H9 (cell line): ENCODE measurements around the gene PLAC8. TPM values are rescaled to one million over a fixed set of nuclear protein-coding genes. Genes with fewer than 3 reads are reported as not detected.

ENCODE experiments used
- DNase-seq: peaks from one replicate; pipeline ENCODE4 v3.0.0-alpha.2; 2017
- H2AFZ ChIP-seq: one replicate; pipeline ENCODE4 v1.6.1; 2013; ENCODE audit warnings: mild to moderate bottlenecking, low read length, control low read depth, moderate library complexity
- H2AK5ac ChIP-seq: 2 replicates; pipeline ENCODE4 v1.6.1; 2013; ENCODE audit warnings: low read length, control low read depth, mixed read lengths; ENCODE audit not compliant: insufficient read length
- H2BK120ac ChIP-seq: one replicate; pipeline ENCODE4 v1.6.1; 2013; ENCODE audit warnings: low read depth, mild to moderate bottlenecking, low read length, control low read depth, inconsistent platforms; ENCODE audit not compliant: poor library complexity, severe bottlenecking
- H2BK12ac ChIP-seq: 2 replicates; pipeline ENCODE4 v1.6.1; 2013; ENCODE audit warnings: low read length, control low read depth, mixed read lengths, low read depth; ENCODE audit not compliant: insufficient read length
- H2BK15ac ChIP-seq: 2 replicates; pipeline ENCODE4 v1.6.1; 2013; ENCODE audit warnings: low read depth, low read length, control low read depth
- H2BK20ac ChIP-seq: one replicate; pipeline ENCODE4 v1.6.1; 2013; ENCODE audit warnings: low read depth, mild to moderate bottlenecking, low read length, control low read depth, inconsistent platforms; ENCODE audit not compliant: poor library complexity, severe bottlenecking
- H2BK5ac ChIP-seq: 2 replicates; pipeline ENCODE4 v1.6.1; 2013; ENCODE audit warnings: low read length, control low read depth, mixed read lengths; ENCODE audit not compliant: insufficient read length
- H3K14ac ChIP-seq: 2 replicates; pipeline ENCODE4 v1.6.1; 2013; ENCODE audit warnings: low read length, control low read depth; ENCODE audit not compliant: insufficient read depth
- H3K18ac ChIP-seq: 2 replicates; pipeline ENCODE4 v1.6.1; 2013; ENCODE audit warnings: low read depth, mild to moderate bottlenecking, mixed read lengths, low read length, control low read depth; ENCODE audit not compliant: insufficient read length
- H3K23ac ChIP-seq: 2 replicates; pipeline ENCODE4 v1.6.1; 2013; ENCODE audit warnings: low read length, control low read depth, mixed read lengths, low read depth; ENCODE audit not compliant: insufficient read length
- H3K23me2 ChIP-seq: 2 replicates; pipeline ENCODE4 v1.6.1; 2013; ENCODE audit warnings: low read depth, mild to moderate bottlenecking, mixed read lengths, low read length, control low read depth; ENCODE audit not compliant: insufficient read length, poor library complexity, severe bottlenecking
- H3K27ac ChIP-seq: 2 replicates; pipeline ENCODE4 v1.5.1; 2013; ENCODE audit warnings: low read length, control low read depth, mixed read lengths, low read depth; ENCODE audit not compliant: insufficient read length
- H3K27me3 ChIP-seq: 2 replicates; pipeline ENCODE4 v1.6.1; 2013; ENCODE audit warnings: low read length, control low read depth, inconsistent platforms; ENCODE audit not compliant: insufficient read depth
- H3K4ac ChIP-seq: 2 replicates; pipeline ENCODE4 v1.6.1; 2013; ENCODE audit warnings: low read depth, mild to moderate bottlenecking, control low read depth, inconsistent platforms, low read length, moderate library complexity
- H3K4me1 ChIP-seq: 2 replicates; pipeline ENCODE4 v1.6.1; 2013; ENCODE audit warnings: low read length, control low read depth, inconsistent platforms; ENCODE audit not compliant: insufficient read depth
- H3K4me2 ChIP-seq: 2 replicates; pipeline ENCODE4 v1.6.1; 2013; ENCODE audit warnings: low read length, control low read depth, mixed read lengths; ENCODE audit not compliant: insufficient read length, insufficient read depth
- H3K56ac ChIP-seq: 2 replicates; pipeline ENCODE4 v1.6.1; 2013; ENCODE audit warnings: low read depth, mild to moderate bottlenecking, mixed read lengths, low read length, control low read depth; ENCODE audit not compliant: insufficient read length
- H3K79me1 ChIP-seq: 2 replicates; pipeline ENCODE4 v1.6.1; 2013; ENCODE audit warnings: low read depth, mild to moderate bottlenecking, moderate library complexity, low read length, control low read depth, inconsistent platforms; ENCODE audit not compliant: insufficient read depth, poor library complexity, severe bottlenecking
- H3K79me2 ChIP-seq: 2 replicates; pipeline ENCODE4 v1.6.1; 2013; ENCODE audit warnings: low read length, control low read depth, inconsistent platforms; ENCODE audit not compliant: insufficient read depth
- H3K9ac ChIP-seq: 2 replicates; pipeline ENCODE4 v1.6.1; 2013; ENCODE audit warnings: low read length, control low read depth, mixed read lengths; ENCODE audit not compliant: insufficient read length; ENCODE audit errors: extremely low read depth
- H3K9me3 ChIP-seq: one replicate; pipeline ENCODE4 v1.6.1; 2013; ENCODE audit warnings: low read depth, low read length, inconsistent platforms; ENCODE audit not compliant: control insufficient read depth
- H3T11ph ChIP-seq: one replicate; pipeline ENCODE4 v1.6.1; 2013; ENCODE audit warnings: mild to moderate bottlenecking, low read length, control low read depth, inconsistent platforms
- H4K20me1 ChIP-seq: one replicate; pipeline ENCODE4 v1.6.1; 2013; ENCODE audit not compliant: control insufficient read depth, insufficient read length, insufficient read depth
- H4K5ac ChIP-seq: 2 replicates; pipeline ENCODE4 v1.6.1; 2013; ENCODE audit warnings: low read depth, mild to moderate bottlenecking, mixed read lengths, low read length, control low read depth; ENCODE audit not compliant: insufficient read length
- H4K8ac ChIP-seq: replicated peaks from 2 replicates; pipeline ENCODE4 v1.6.1; 2013; ENCODE audit warnings: low read length, control low read depth, mixed read lengths, low read depth; ENCODE audit not compliant: insufficient read length
- H4K91ac ChIP-seq: 2 replicates; pipeline ENCODE4 v1.6.1; 2013; ENCODE audit warnings: low read depth, mild to moderate bottlenecking, moderate library complexity, mixed read lengths, low read length, control low read depth; ENCODE audit not compliant: insufficient read length
- H3K27ac Mint-ChIP-seq, 3 experiments: 2 replicates in 2 of 3; 3 replicates in 1 of 3; pipeline ENCODE4 v1.8.0; 2020 to 2021; ENCODE audit warnings: mixed read lengths in 3 of 3, mild to moderate bottlenecking in 1 of 3, moderate library complexity in 1 of 3
- H3K27me3 Mint-ChIP-seq: 2 replicates; pipeline ENCODE4 v1.8.0; 2021; ENCODE audit warnings: low read depth, mild to moderate bottlenecking, moderate library complexity, mixed read lengths
- H3K36me3 Mint-ChIP-seq, 3 experiments: 2 replicates in 2 of 3; 3 replicates in 1 of 3; pipeline ENCODE4 v1.8.0; 2020 to 2021; ENCODE audit warnings: low read depth in 3 of 3, mixed read lengths in 3 of 3; ENCODE audit not compliant: insufficient read depth in 1 of 3
- H3K4me1 Mint-ChIP-seq, 2 experiments: 2 replicates each; pipeline ENCODE4 v1.8.0; 2020; ENCODE audit warnings: mixed read lengths in 2 of 2
- H3K4me3 Mint-ChIP-seq, 2 experiments: 2 replicates in 1 of 2; 3 replicates in 1 of 2; pipeline ENCODE4 v1.8.0; 2020 to 2021; ENCODE audit warnings: mild to moderate bottlenecking in 2 of 2, mixed read lengths in 2 of 2, moderate library complexity in 1 of 2
- H3K9me3 Mint-ChIP-seq, 2 experiments: 2 replicates in 1 of 2; 3 replicates in 1 of 2; pipeline ENCODE4 v1.8.0; 2020; ENCODE audit warnings: mild to moderate bottlenecking in 2 of 2, mixed read lengths in 2 of 2, moderate library complexity in 1 of 2
- WGBS: extraction: QIAGEN DNeasy Blood & Tissue Kit; methylation state at CpG from one replicate; pipeline ENCODE4 v1.1.7; 2013; ENCODE audit warnings: missing lambda C conversion rate, low lambda C conversion rate, mixed read lengths; ENCODE audit not compliant: insufficient read length; ENCODE audit errors: extremely low coverage; 5-methylcytosine and 5-hydroxymethylcytosine counted together
- total RNA-seq: library from RNA; stranded (reverse); gene quantifications from 2 replicates; pipeline ENCODE4 v1.2.1, GENCODE V29; 2021
- TF ChIP-seq, protein P1 (sequence below): fragments of 200-600 bp; sonication (generic); conservative IDR thresholded peaks from 3 replicates; pipeline ENCODE4 v1.8.0; 2021; ENCODE audit warnings: antibody characterized with exemption, mild to moderate bottlenecking

PLAC8 gene
- total RNA-seq, 1 experiment from 2014 or later, result 1.6 TPM

DNA sequence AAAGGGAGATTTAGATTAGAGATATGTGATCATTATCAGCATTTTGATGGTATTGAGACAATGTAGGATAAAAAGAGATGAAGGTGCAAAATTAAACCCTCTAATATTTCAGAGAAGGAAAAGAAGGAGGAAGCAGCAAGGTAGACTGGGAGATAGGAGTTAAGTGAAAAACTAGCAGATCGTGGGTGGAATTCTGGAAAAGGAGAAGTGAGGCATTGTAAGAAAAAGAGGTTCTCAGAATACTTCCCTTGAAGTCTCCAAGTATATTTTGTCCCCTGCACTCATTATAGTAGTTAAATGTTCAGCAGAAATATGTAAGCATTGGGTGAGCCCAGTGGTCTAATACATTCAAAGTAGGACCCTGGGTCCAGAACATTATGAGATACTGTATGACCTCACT is 49.3 kb downstream of the PLAC8 start:
- H2AFZ ChIP-seq, result no peak overlapping the region
- H3T11ph ChIP-seq, result no peak overlapping the region
- no peaks in the 10 kb centered on the region for H3K9me3 ChIP-seq
- no peaks in the 10 kb centered on the region for H3K23me2 ChIP-seq
- no peak overlapping the region for H2BK120ac ChIP-seq
- H3K27me3 Mint-ChIP-seq, result no peaks in the 10 kb centered on the region
- H4K91ac ChIP-seq, result no peak overlapping the region
- H2BK20ac ChIP-seq, result no peak overlapping the region
- no peak overlapping the region for H3K27ac Mint-ChIP-seq
- no peaks in the 10 kb centered on the region for H3K79me1 ChIP-seq
- H2BK12ac ChIP-seq, result no peak overlapping the region
- H2BK5ac ChIP-seq, result no peak overlapping the region
- no peaks in the 10 kb centered on the region for H3K4me1 ChIP-seq
- no peak overlapping the region for H3K56ac ChIP-seq
- H2AK5ac ChIP-seq, result no peak overlapping the region
- no peak overlapping the region for H3K18ac ChIP-seq
- H3K9ac ChIP-seq, result no peak overlapping the region
- TF ChIP-seq, protein P1, sequence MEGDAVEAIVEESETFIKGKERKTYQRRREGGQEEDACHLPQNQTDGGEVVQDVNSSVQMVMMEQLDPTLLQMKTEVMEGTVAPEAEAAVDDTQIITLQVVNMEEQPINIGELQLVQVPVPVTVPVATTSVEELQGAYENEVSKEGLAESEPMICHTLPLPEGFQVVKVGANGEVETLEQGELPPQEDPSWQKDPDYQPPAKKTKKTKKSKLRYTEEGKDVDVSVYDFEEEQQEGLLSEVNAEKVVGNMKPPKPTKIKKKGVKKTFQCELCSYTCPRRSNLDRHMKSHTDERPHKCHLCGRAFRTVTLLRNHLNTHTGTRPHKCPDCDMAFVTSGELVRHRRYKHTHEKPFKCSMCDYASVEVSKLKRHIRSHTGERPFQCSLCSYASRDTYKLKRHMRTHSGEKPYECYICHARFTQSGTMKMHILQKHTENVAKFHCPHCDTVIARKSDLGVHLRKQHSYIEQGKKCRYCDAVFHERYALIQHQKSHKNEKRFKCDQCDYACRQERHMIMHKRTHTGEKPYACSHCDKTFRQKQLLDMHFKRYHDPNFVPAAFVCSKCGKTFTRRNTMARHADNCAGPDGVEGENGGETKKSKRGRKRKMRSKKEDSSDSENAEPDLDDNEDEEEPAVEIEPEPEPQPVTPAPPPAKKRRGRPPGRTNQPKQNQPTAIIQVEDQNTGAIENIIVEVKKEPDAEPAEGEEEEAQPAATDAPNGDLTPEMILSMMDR, result no peak
- DNase-seq, result no peak
- H3K79me2 ChIP-seq, result no peaks in the 10 kb centered on the region
- H3K4me3 Mint-ChIP-seq, result no peak overlapping the region
- H4K8ac ChIP-seq, result no peak overlapping the region
- no peaks in the 10 kb centered on the region for H3K27me3 ChIP-seq
- no peak overlapping the region for H3K14ac ChIP-seq
- peaks cover 5 to 43% (median 23%) of the 10 kb centered on the region in 3 experiments; a peak in 6 of 7 replicates for H3K36me3 Mint-ChIP-seq
- H4K5ac ChIP-seq, result no peak overlapping the region
- no peaks in the 10 kb centered on the region for H3K4me1 Mint-ChIP-seq
- no peak overlapping the region for H3K4me2 ChIP-seq
- H3K9me3 Mint-ChIP-seq, result no peaks in the 10 kb centered on the region
- no peak overlapping the region for H2BK15ac ChIP-seq
- no peaks in the 10 kb centered on the region for H4K20me1 ChIP-seq
- H3K27ac ChIP-seq, result no peak overlapping the region
- no peak overlapping the region for H3K4ac ChIP-seq
- no CpG with 5 or more reads among the region's 1 CpG for WGBS
- H3K23ac ChIP-seq, result no peak overlapping the region
